Coronary artery (tissue), 2 donors: Measurements from ENCODE around the gene SORCS1.

Experiments
- DNase-seq: peaks from one replicate; pipeline ENCODE4 v3.0.0-alpha.2; 2017; ENCODE audit warnings: low spot score
- H3K27ac ChIP-seq, 2 donors: fragments of 200-600 bp; sonication (generic); one replicate each; pipeline ENCODE4 v1.5.1; 2016 to 2019
- H3K4me3 ChIP-seq: fragments of 200-600 bp; sonication (generic); 2 replicates; pipeline ENCODE4 v1.5.1; 2016; ENCODE audit warnings: mild to moderate bottlenecking, moderate library complexity
- TF ChIP-seq, protein P1 (sequence below): fragments of 200-600 bp; sonication (generic); IDR thresholded peaks from one replicate; pipeline ENCODE4 v1.5.1; 2019; ENCODE audit warnings: antibody characterized with exemption

Gene SORCS1

DNA sequence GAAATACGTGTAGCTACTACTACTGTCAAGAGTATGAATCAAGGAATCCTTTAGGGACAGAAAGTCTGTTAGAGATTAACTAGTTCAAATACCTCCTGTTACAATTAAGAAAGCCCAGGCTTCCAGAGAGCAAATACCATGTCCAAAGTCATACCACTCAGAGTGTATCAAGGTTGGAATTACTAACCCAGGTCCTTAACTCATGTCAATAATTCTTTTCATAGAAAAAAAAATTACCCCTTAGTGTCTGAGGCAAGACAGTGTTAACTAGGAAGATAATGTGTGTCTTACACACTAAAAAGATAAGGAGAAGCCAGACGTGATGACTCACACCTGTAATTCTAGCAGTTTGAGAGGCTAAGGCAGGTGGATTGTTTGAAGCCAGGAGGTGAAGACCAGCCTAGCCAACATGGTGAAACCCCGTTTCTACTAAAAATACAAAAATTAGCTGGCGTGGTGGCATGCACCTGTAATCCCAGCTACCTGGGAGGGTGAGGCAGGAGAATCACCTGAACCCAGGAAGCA lies 423.4 kb downstream of the SORCS1 start:
- TF ChIP-seq, protein P1, sequence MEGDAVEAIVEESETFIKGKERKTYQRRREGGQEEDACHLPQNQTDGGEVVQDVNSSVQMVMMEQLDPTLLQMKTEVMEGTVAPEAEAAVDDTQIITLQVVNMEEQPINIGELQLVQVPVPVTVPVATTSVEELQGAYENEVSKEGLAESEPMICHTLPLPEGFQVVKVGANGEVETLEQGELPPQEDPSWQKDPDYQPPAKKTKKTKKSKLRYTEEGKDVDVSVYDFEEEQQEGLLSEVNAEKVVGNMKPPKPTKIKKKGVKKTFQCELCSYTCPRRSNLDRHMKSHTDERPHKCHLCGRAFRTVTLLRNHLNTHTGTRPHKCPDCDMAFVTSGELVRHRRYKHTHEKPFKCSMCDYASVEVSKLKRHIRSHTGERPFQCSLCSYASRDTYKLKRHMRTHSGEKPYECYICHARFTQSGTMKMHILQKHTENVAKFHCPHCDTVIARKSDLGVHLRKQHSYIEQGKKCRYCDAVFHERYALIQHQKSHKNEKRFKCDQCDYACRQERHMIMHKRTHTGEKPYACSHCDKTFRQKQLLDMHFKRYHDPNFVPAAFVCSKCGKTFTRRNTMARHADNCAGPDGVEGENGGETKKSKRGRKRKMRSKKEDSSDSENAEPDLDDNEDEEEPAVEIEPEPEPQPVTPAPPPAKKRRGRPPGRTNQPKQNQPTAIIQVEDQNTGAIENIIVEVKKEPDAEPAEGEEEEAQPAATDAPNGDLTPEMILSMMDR: no peak
- Histone ChIP-seq H3K27ac (no peak overlapping the region), H3K4me3 (no peak overlapping the region)
- no peak for DNase-seq

GRCh38 chr10:106740071-106740470 lies 424.4 kb downstream of the SORCS1 start:
- TF ChIP-seq, protein P1: no peak
- Histone ChIP-seq H3K27ac (no peak overlapping the region), H3K4me3 (no peak overlapping the region)
- DNase-seq: no peak

DNA sequence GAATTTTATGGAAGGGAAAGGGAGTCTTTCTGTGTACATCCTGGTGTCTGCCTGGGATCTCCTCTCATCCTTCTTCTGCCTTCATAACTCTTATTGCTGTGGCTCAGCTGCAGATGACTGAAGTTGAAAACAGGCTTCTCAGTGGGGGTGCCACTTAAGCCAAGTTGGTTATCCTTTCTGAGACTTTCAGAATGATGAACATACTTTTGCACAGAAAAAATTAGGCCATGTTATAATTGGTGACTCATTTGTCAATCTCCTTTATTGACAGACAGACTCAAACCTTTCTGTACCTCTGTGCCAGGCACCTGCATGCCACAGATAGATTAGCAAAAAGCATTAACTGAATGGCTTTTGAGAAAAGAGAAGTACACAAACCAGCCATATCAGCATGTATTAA lies 430.3 kb downstream of the SORCS1 start:
- DNase-seq: no peak
- TF ChIP-seq, protein P1: no peak

GRCh38 chr10:106728232-106728631 lies 436.3 kb downstream of the SORCS1 start:
- Histone ChIP-seq H3K4me3 (no peak overlapping the region), H3K27ac (no peak overlapping the region)
- TF ChIP-seq, protein P1: no peak
- no peak for DNase-seq

More for the DNA sequence above, 430.3 kb downstream of the SORCS1 start:
- Histone ChIP-seq H3K27ac (no peak overlapping the region), H3K4me3 (no peak overlapping the region)

DNA sequence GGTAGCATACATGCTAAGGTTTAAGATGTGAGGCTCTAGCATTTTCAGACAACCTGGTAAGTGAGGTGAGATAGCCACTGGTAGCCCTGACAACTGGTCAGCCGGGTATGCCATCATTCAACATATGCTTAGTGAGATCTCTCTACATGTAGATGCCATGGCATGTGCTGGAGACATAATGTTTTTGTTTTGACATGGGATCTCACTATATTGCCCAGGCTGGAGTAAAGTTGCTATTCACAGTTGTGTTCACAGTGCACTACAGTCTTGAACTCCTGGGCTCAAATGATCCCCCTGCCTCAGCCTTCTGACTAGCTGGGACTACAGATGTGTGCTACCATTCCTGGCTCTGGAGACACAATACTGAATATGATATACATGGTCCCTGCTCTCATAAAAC lies 437.3 kb downstream of the SORCS1 start:
- TF ChIP-seq, protein P1: no peak
- H3K4me3 ChIP-seq: no peak overlapping the region
- no peak overlapping the region for H3K27ac ChIP-seq
- DNase-seq: no peak

DNA sequence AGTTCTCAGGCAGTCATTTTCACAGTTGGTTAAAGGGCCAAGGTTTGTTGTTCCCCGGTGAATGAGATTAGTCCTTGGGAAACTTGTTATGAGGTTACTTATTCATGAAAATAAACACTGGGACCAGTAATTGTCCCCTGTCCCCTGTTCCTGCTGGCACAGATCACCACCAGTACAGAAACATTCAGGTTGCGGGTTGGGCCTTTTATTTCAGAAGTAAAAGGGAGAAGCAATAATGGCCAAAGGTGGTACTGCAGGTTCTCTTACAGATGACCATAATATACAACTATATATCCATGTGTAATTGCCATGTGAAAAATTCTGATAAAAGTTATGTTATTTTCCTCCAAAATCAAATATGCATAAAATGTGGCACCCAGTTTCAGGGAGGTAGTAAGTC lies 442.0 kb downstream of the SORCS1 start:
- DNase-seq: no peak
- Histone ChIP-seq H3K4me3 (no peak overlapping the region), H3K27ac (no peak overlapping the region)
- TF ChIP-seq, protein P1: no peak

- no peak overlapping the region for H3K4me3 ChIP-seq
- TF ChIP-seq, protein P1: no peak
Measured at GRCh38 chr10:106720683-106721082, 443.8 kb downstream of the SORCS1 start.

More at GRCh38 chr10:106720683-106721082, 443.8 kb downstream of the SORCS1 start:
- no peak for DNase-seq
- no peak overlapping the region for H3K27ac ChIP-seq
